Activated CD4-positive, alpha-beta memory T cell treated with anti-CD3 and anti-CD28 coated beads for 36 hours (primary cell): ENCODE measurements around the gene NCAPH2. TPM values are rescaled to one million over a fixed set of nuclear protein-coding genes. Genes with fewer than 3 reads are reported as not detected.
"Not testable (repeated sequence)": the region's sequence is repeated elsewhere in the genome, so short reads cannot be mapped to it uniquely, and the experiment has no call there.

ENCODE experiments used
- CTCF ChIA-PET: fragments of 350-600 bp; sonication (Branson Sonifier 250); formaldehyde crosslinking; loops from one replicate; lab custom pipeline; 2021; ENCODE audit warnings: antibody characterized with exemption, inconsistent platforms; lab: Charles Lee
- POLR2A ChIA-PET: fragments of 350-600 bp; sonication (Branson Sonifier 250); formaldehyde crosslinking; loops from one replicate; lab custom pipeline; 2021; ENCODE audit warnings: antibody characterized with exemption; lab: Charles Lee
- DNase-seq: peaks from one replicate; pipeline ENCODE4 v3.0.0-alpha.2; 2020
- H3K27ac Mint-ChIP-seq: one replicate; pipeline ENCODE4 v1.8.0; 2021; ENCODE audit warnings: mixed read lengths
- H3K27me3 Mint-ChIP-seq: one replicate; pipeline ENCODE4 v1.8.0; 2021; ENCODE audit warnings: mixed read lengths
- H3K36me3 Mint-ChIP-seq: one replicate; pipeline ENCODE4 v1.8.0; 2021; ENCODE audit warnings: mixed read lengths
- H3K4me1 Mint-ChIP-seq: one replicate; pipeline ENCODE4 v1.8.0; 2021; ENCODE audit warnings: low read depth, mixed read lengths
- H3K4me3 Mint-ChIP-seq: one replicate; pipeline ENCODE4 v1.8.0; 2021; ENCODE audit warnings: mild to moderate bottlenecking, mixed read lengths
- H3K9me3 Mint-ChIP-seq: one replicate; pipeline ENCODE4 v1.8.0; 2021; ENCODE audit warnings: mixed read lengths
- intact Hi-C: fragments of 100-400 bp; cut with micrococcal nuclease; formaldehyde crosslinking; loops from one replicate; pipeline ENCODE4 v1.15.1; 2023
- total RNA-seq, 2 experiments: library from RNA; stranded (reverse); gene quantifications; one replicate each; pipeline ENCODE4 v1.2.3, GENCODE V29; 2021

NCAPH2 gene
- total RNA-seq, 2 experiments from 2014 or later: 134 to 138 TPM

GRCh38 chr22:50532824-50533796 is 25.1 kb downstream of the NCAPH2 start:
- ChIA-PET POLR2A (interaction anchor here (1.0 to 9.9 kb wide), 6 partner anchors 6 to 88 kb away, joined by 3 to 139 read pairs (median 9); partner anchors contain the start of genes CHKB, KLHDC7B, SCO2 and TYMP), CTCF (interaction anchor here (2.1 kb wide), 2 partner anchors 30 to 88 kb away, joined by 7 to 17 read pairs; partner anchors contain the start of gene SYCE3)
- Mint-ChIP-seq H3K4me1 (peaks cover 57% of the 10 kb centered on the region), H3K9me3 (no peaks in the 10 kb centered on the region), H3K4me3 (peak overlapping the region; percentile 92), H3K27ac (peak overlapping the region; percentile 99), H3K27me3 (no peaks in the 10 kb centered on the region), H3K36me3 (peaks cover 14% of the 10 kb centered on the region)
- DNase-seq: no peak
- intact Hi-C loops: loop anchor here (10.0 kb wide), 1 partner anchor 598 kb away; no protein-coding TSS in a partner anchor

GRCh38 chr22:50533856-50534711 is 26.1 kb downstream of the NCAPH2 start:
- Mint-ChIP-seq H3K4me3 (peak overlapping the region; percentile 43), H3K27ac (peak overlapping the region; percentile 99), H3K4me1 (peaks cover 53% of the 10 kb centered on the region)
- not testable (repeated sequence) for H3K27me3 Mint-ChIP-seq, H3K9me3 Mint-ChIP-seq, H3K36me3 Mint-ChIP-seq
- DNase-seq: peak; percentile 38
- ChIA-PET POLR2A (interaction anchor here (0.6 to 9.9 kb wide), 5 partner anchors 7 to 290 kb away, joined by 3 to 139 read pairs (median 9); partner anchors contain the start of genes SCO2, SYCE3 and TYMP), CTCF (interaction anchor here (1.4 kb wide), 1 partner anchor 87 kb away, joined by 3 read pairs; no protein-coding TSS in a partner anchor)
- intact Hi-C loops: loop anchor here (10.0 kb wide), 1 partner anchor 599 kb away; no protein-coding TSS in a partner anchor

- DNase-seq: no peak
- Mint-ChIP-seq H3K4me3 (no peak overlapping the region), H3K4me1 (peaks cover 60% of the 10 kb centered on the region), H3K27me3 (no peaks in the 10 kb centered on the region), H3K36me3 (peaks cover 5% of the 10 kb centered on the region), H3K27ac (peak overlapping the region; percentile 42), H3K9me3 (no peaks in the 10 kb centered on the region)
- ChIA-PET POLR2A (interaction anchor here (0.6 to 9.9 kb wide), 5 partner anchors 8 to 291 kb away, joined by 3 to 139 read pairs (median 3); partner anchors contain the start of genes LMF2, NCAPH2, SCO2 and SYCE3), CTCF (interaction anchor here (1.4 to 1.5 kb wide), 2 partner anchors 10 to 86 kb away, joined by 3 to 7 read pairs; partner anchors contain the start of gene KLHDC7B)
- intact Hi-C loops: loop anchor here (10.0 kb wide), 1 partner anchor 600 kb away; no protein-coding TSS in a partner anchor
These were observed 27.1 kb downstream of the NCAPH2 start for GRCh38 chr22:50535113-50535512.

DNA sequence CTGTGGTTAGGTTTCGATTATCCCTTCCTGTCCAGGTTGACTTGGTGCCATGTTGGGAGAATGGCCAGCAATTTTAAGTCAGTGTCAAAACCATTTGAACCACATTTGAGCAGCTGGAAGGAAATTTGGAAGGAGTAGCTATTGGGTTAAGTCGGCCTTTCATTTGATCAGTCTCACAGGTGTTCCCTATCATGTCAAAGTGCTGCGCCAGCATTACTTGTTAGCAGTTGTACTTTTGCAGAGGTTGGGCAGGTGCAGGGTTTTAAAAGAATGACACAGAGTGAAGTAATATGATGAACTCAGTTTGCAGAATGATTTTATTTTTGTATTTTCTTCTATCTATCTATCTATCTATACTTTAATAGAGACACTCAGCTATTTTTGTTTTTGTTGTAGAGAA is 28.2 kb downstream of the NCAPH2 start:
- DNase-seq: no peak
- Mint-ChIP-seq H3K36me3 (peaks cover 3% of the 10 kb centered on the region), H3K9me3 (no peaks in the 10 kb centered on the region), H3K27me3 (no peaks in the 10 kb centered on the region), H3K4me3 (no peak overlapping the region), H3K4me1 (peaks cover 69% of the 10 kb centered on the region), H3K27ac (no peak overlapping the region)
- CTCF ChIA-PET: interaction anchor here (1.0 to 7.5 kb wide), 3 partner anchors 9 to 11 kb away, joined by 3 to 88 read pairs (median 7); partner anchors contain the start of genes KLHDC7B and SCO2
- intact Hi-C loops: loop anchor here (10.0 kb wide), 1 partner anchor 601 kb away; no protein-coding TSS in a partner anchor
- POLR2A ChIA-PET: interaction anchor here (1.0 to 9.9 kb wide), 2 partner anchors 9 to 62 kb away, joined by 5 to 139 read pairs; partner anchors contain the start of genes SCO2 and TYMP

DNA sequence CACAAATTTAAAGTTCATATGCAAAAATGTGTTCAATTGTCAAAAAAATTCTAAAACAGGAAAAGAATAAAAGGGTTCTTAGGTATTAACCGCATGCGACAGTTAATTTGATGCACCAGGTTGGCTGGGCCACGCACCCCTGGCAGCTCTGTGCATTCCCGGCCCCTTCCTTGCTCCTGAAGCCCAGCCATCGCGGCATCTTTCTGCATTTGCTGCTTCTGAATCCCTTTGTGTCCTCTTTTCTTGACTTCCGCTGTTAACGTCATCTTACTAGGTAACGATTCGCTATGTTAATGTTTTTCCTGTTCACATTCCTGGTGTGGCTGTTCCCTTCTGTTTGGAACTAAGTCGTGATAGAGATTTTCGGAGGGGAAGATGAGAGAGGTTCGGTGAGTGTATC is 29.7 kb downstream of the NCAPH2 start:
- intact Hi-C loops: loop anchor here (2.0 to 10.0 kb wide), 3 partner anchors 13 to 603 kb away; partner anchors contain the start of genes CHKB and SCO2
- H3K4me3 Mint-ChIP-seq: no peak overlapping the region
- peaks cover 81% of the 10 kb centered on the region for H3K4me1 Mint-ChIP-seq

GRCh38 chr22:50540381-50540780 is 32.4 kb downstream of the NCAPH2 start:
- H3K27me3 Mint-ChIP-seq: no peaks in the 10 kb centered on the region
- peak overlapping the region; percentile 95 for H3K27ac Mint-ChIP-seq
- intact Hi-C loops: no loop called here
- H3K4me3 Mint-ChIP-seq: peak overlapping the region; percentile 28
- H3K9me3 Mint-ChIP-seq: peaks cover 2% of the 10 kb centered on the region
- peaks cover 4% of the 10 kb centered on the region for H3K36me3 Mint-ChIP-seq
- peaks cover 71% of the 10 kb centered on the region for H3K4me1 Mint-ChIP-seq
- CTCF ChIA-PET: interaction anchor here (0.6 to 7.5 kb wide), 7 partner anchors 11 to 297 kb away, joined by 3 to 88 read pairs (median 7); partner anchors contain the start of genes LMF2, NCAPH2, SCO2 and SYCE3
- DNase-seq: no peak
- POLR2A ChIA-PET: interaction anchor here (0.6 to 9.9 kb wide), 8 partner anchors 8 to 153 kb away, joined by 3 to 139 read pairs (median 18); partner anchors contain the start of genes SCO2, SYCE3 and TYMP

More for the DNA sequence above, 29.7 kb downstream of the NCAPH2 start:
- CTCF ChIA-PET: interaction anchor here (1.5 to 7.5 kb wide), 2 partner anchors 12 to 25 kb away, joined by 4 to 88 read pairs; partner anchors contain the start of genes SCO2 and SYCE3
- peaks cover 2% of the 10 kb centered on the region for H3K9me3 Mint-ChIP-seq
- H3K27ac Mint-ChIP-seq: peak overlapping the region; percentile 100
- DNase-seq: no peak
- H3K27me3 Mint-ChIP-seq: no peaks in the 10 kb centered on the region
- POLR2A ChIA-PET: interaction anchor here (2.8 to 9.9 kb wide), 3 partner anchors 11 to 83 kb away, joined by 13 to 139 read pairs (median 39); partner anchors contain the start of genes SCO2, SYCE3 and TYMP
- H3K36me3 Mint-ChIP-seq: peaks cover 4% of the 10 kb centered on the region

DNA sequence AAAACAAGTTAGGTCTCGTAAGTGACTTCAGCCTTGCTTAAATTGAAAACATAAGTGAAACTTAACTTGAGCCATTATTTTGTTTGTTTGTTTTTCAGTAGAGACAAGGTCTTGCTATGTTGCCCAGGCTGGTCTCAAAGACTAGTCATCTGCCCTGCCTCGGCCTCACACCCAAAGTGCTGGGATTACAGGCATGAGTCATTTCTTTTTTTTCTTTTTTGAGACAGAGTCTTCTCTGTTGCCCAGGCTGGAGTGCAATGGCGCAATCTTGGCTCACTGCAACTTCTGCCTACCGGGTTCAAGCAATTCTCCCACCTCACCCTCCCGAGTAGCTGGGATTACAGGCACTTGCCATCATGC is 33.6 kb downstream of the NCAPH2 start:
- peak; percentile 78 for DNase-seq
- CTCF ChIA-PET: interaction anchor here (1.8 to 7.5 kb wide), 3 partner anchors 15 to 33 kb away, joined by 3 to 88 read pairs (median 23); partner anchors contain the start of genes LMF2, NCAPH2, SCO2 and SYCE3
- H3K36me3 Mint-ChIP-seq, H3K27me3 Mint-ChIP-seq, intact Hi-C loops, H3K9me3 Mint-ChIP-seq: not testable (repeated sequence)
- POLR2A ChIA-PET: interaction anchor here (4.8 to 9.9 kb wide), 2 partner anchors 10 to 15 kb away, joined by 29 to 139 read pairs; partner anchors contain the start of genes SCO2 and TYMP
- H3K27ac Mint-ChIP-seq: peak overlapping the region; percentile 95
- peak overlapping the region; percentile 36 for H3K4me3 Mint-ChIP-seq
- H3K4me1 Mint-ChIP-seq: peaks cover 73% of the 10 kb centered on the region

DNA sequence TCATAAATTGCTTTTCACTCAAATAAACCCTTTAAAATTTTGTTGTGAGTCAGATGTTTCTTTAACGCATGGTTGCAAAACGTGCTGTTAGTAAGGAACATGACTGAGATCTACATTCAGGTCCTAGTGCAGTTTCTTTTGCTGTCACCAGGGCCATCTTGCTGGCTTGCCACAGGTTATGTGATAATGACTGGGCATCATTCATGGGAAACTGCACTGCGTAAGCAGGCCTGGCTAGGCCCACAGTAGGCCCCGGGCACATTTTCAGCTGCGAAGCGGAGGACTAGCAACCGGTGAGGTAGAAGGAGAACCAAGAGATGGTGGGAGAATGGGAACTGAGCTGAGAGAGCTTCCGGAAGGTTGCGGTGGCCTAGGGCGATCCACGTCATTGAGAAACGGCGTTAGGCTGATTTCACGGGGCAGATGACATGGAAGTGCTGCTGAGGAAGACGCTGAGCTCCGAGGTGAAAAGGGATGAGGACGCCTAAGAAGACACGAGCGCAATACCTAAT is 34.4 kb downstream of the NCAPH2 start:
- peak overlapping the region; percentile 27 for H3K4me3 Mint-ChIP-seq
- intact Hi-C loops: no loop called here
- H3K4me1 Mint-ChIP-seq: peaks cover 68% of the 10 kb centered on the region
- peaks cover 2% of the 10 kb centered on the region for H3K9me3 Mint-ChIP-seq
- H3K27ac Mint-ChIP-seq: peak overlapping the region; percentile 95
- ChIA-PET POLR2A (interaction anchor here (4.8 to 9.9 kb wide), 2 partner anchors 11 to 15 kb away, joined by 29 to 139 read pairs; partner anchors contain the start of genes SCO2 and TYMP), CTCF (interaction anchor here (1.2 to 7.5 kb wide), 3 partner anchors 16 to 78 kb away, joined by 4 to 88 read pairs (median 4); partner anchors contain the start of genes SCO2 and SYCE3)
- H3K36me3 Mint-ChIP-seq: peaks cover 4% of the 10 kb centered on the region
- no peaks in the 10 kb centered on the region for H3K27me3 Mint-ChIP-seq
- peak; percentile 79 for DNase-seq

GRCh38 chr22:50544078-50544745 is 36.2 kb downstream of the NCAPH2 start:
- ChIA-PET POLR2A (interaction anchor here (0.8 to 7.5 kb wide), 4 partner anchors 12 to 71 kb away, joined by 3 to 71 read pairs (median 6); partner anchors contain the start of genes SCO2 and TYMP), CTCF (interaction anchor here (0.9 to 4.9 kb wide), 7 partner anchors 8 to 148 kb away, joined by 3 to 46 read pairs (median 5); partner anchors contain the start of gene SYCE3)
- Mint-ChIP-seq H3K4me3 (peak overlapping the region; percentile 59), H3K27me3 (no peaks in the 10 kb centered on the region), H3K36me3 (peaks cover 4% of the 10 kb centered on the region), H3K9me3 (peaks cover 2% of the 10 kb centered on the region), H3K4me1 (peaks cover 57% of the 10 kb centered on the region), H3K27ac (peak overlapping the region; percentile 76)
- intact Hi-C loops: loop anchor here (1.0 to 2.0 kb wide), 2 partner anchors 13 to 18 kb away; partner anchors contain the start of genes SYCE3 and TYMP
- peak; percentile 92 for DNase-seq
